ENCODE data around the gene CHTOP.

Gene CHTOP

DNA sequence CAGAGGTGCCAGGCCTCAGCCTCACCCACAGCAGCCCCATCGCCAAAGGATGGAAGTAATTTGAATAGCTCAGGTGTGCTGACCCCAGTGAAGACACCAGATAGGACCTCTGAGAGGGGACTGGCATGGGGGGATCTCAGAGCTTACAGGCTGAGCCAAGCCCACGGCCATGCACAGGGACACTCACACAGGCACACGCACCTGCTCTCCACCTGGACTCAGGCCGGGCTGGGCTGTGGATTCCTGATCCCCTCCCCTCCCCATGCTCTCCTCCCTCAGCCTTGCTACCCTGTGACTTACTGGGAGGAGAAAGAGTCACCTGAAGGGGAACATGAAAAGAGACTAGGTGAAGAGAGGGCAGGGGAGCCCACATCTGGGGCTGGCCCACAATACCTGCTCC, 59.6 kb downstream of the CHTOP start:
- no peak for DNase-seq

All from retina (tissue), 1 donor.